ENCODE results near the gene ZIC5.
"Not testable (repeated sequence)": the region's sequence is repeated elsewhere in the genome, so short reads cannot be mapped to it uniquely, and the experiment has no call there.

ZIC5 gene

GRCh38 chr13:99958406-99959126, 13.0 kb downstream of the ZIC5 start:
- Histone ChIP-seq H3K36me3 (no peaks in the 10 kb centered on the region), H3K27me3 (peaks cover 91% of the 10 kb centered on the region), H3K4me1 (no peaks in the 10 kb centered on the region), H3K9me3 (peaks cover 5% of the 10 kb centered on the region; the same call in 1 of the 2 replicates), H3K4me3 (ENCODE audit: low read depth, low read length) (no peak overlapping the region)
- no peak for TF ChIP-seq CTCF (IDR thresholded peaks at IDR 0.05; ENCODE audit: low read depth, low read length)
- no peak for DNase-seq

- Histone ChIP-seq H3K9me3 (peaks cover 5% of the 10 kb centered on the region; the same call in 1 of the 2 replicates), H3K36me3 (no peaks in the 10 kb centered on the region), H3K27me3 (peaks cover 97% of the 10 kb centered on the region), H3K4me1 (no peaks in the 10 kb centered on the region), H3K4me3 (ENCODE audit: low read depth, low read length) (no peak overlapping the region)
- no peak for TF ChIP-seq CTCF (IDR thresholded peaks at IDR 0.05; ENCODE audit: low read depth, low read length)
- no peak for DNase-seq
Measured at GRCh38 chr13:99956473-99957349, 14.9 kb downstream of the ZIC5 start.

GRCh38 chr13:99955747-99956472, 15.7 kb downstream of the ZIC5 start:
- H3K9me3 ChIP-seq, result peaks cover 5% of the 10 kb centered on the region; the same call in 1 of the 2 replicates

GRCh38 chr13:99955107-99955746, 16.3 kb downstream of the ZIC5 start:
- Histone ChIP-seq H3K4me1 (no peaks in the 10 kb centered on the region), H3K36me3 (no peaks in the 10 kb centered on the region), H3K27me3 (peaks cover 100% of the 10 kb centered on the region), H3K4me3 (ENCODE audit: low read depth, low read length) (no peak overlapping the region), H3K9me3 (peaks cover 5% of the 10 kb centered on the region; the same call in 1 of the 2 replicates)
- TF ChIP-seq CTCF (IDR thresholded peaks at IDR 0.05; ENCODE audit: low read depth, low read length), result no peak
- DNase-seq, result no peak

More at GRCh38 chr13:99955747-99956472, 15.7 kb downstream of the ZIC5 start:
- Histone ChIP-seq H3K27me3 (peaks cover 97% of the 10 kb centered on the region), H3K4me3 (ENCODE audit: low read depth, low read length) (no peak overlapping the region), H3K36me3 (no peaks in the 10 kb centered on the region), H3K4me1 (no peaks in the 10 kb centered on the region)
- no peak for DNase-seq
- no peak for TF ChIP-seq CTCF (IDR thresholded peaks at IDR 0.05; ENCODE audit: low read depth, low read length)

- H3K9me3 ChIP-seq, result no peaks in the 10 kb centered on the region
- H3K27me3 ChIP-seq, result peaks cover 96% of the 10 kb centered on the region
- DNase-seq, result no peak
- H3K36me3 ChIP-seq, result no peaks in the 10 kb centered on the region
- TF ChIP-seq CTCF (IDR thresholded peaks at IDR 0.05; ENCODE audit: low read depth, low read length), result no peak
- H3K4me1 ChIP-seq, result no peaks in the 10 kb centered on the region
- H3K4me3 ChIP-seq (ENCODE audit: low read depth, low read length), result no peak overlapping the region
Measured at GRCh38 chr13:99953138-99953755, 18.3 kb downstream of the ZIC5 start.

GRCh38 chr13:99951666-99952065, 19.9 kb downstream of the ZIC5 start:
- not testable (repeated sequence) for H3K9me3 ChIP-seq

More at GRCh38 chr13:99951666-99952065, 19.9 kb downstream of the ZIC5 start:
- H3K4me1 ChIP-seq; H3K4me3 ChIP-seq (ENCODE audit: low read depth, low read length); H3K36me3 ChIP-seq; DNase-seq: not testable (repeated sequence)
- peaks cover 90% of the 10 kb centered on the region for H3K27me3 ChIP-seq
